Stimulated activated CD8-positive, alpha-beta memory T cell treated with anti-CD3 and anti-CD28 coated beads, Interleukin-15, amount 100 ng/mL, for 4 hours (primary cell): ENCODE results near the gene MRPS24.
"Not testable (repeated sequence)": the region's sequence is repeated elsewhere in the genome, so short reads cannot be mapped to it uniquely, and the experiment has no call there.

Source experiments
- DNase-seq, 2 donors: peaks; one replicate each; pipeline ENCODE4 v3.0.0-alpha.2; 2020; ENCODE audit warnings: low read depth in 2 of 2

The MRPS24 gene

GRCh38 chr7:43838201-43838658, 31.1 kb downstream of the MRPS24 start:
- DNase-seq = no peak

DNA sequence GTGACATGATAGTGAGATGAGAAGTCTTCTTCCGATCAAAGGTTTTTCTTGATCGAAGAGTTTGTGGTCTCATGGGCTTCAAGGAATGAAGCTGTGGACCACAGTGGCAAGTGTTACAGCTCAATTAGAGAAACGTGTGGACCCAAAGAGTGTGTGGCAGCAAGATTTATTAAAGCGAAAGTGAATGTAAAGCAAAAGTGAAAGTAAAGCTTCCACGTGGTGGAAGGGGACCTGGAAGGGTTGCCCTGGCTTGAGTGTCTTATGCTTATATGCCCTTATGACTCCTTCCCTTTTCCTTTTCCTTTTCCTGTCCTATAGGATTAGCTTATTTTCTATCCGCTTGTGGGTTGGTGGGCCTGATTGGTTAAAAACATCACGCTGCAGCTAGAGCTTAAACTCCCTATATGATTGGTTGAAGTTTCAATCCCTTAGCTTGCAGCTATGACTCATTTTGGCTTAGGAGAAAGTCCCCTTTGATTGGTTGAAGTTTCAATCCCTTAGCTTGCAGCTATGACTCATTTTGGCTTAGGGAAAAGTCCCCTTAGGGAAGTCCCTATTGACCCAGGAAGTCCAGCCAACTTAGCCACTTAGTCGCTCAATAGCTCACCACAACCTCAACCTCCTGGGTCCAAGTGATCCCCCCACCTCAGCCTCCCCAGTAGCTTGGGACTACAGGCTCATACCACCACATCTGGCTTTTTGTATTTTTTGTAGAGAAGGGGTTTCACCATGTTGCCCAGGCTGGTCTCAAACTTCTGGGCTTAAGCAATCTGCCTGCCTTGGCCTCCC, 34.7 kb downstream of the MRPS24 start:
- peak; percentile 8 to 23 for DNase-seq

GRCh38 chr7:43830917-43831316, 38.4 kb downstream of the MRPS24 start:
- DNase-seq = not testable (repeated sequence)

DNA sequence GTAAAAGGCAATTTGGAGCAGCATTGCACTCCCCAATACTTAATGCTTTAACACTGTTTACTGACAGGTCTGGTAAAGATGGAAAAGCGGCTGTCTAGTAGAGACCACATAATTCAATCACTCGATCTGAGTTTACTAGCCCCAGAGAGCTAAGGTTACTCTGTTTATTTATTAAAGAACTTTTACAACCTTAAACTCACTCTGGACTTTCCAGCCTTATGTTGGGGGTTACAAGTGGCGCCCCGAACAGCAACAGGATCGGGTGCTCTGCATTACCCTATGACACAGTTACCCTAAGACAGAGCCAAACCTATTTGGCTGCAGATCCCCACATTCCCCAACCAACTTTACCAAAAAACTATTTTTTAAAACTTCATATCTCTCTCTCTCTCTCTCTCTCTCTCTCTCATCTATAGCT, 43.9 kb downstream of the MRPS24 start:
- no peak for DNase-seq

DNA sequence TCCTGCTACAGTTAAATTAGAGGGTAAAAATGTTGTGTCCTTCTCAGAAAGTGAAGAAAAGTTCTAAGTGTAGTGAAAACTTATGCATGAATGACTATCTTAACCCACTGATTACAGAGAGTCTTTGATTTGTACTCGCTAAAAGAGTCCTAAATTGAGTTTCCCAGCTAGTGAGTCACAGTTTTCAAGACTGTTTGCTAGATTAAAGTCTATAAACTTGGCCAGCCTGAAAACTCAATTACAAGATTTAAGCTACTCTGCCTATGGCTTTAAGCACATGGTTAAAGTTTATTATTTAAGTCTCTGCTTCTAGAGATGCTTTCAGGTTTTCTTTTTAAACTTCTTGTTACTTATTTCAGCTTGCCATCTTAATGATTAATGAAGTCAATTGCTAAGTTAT, 44.4 kb downstream of the MRPS24 start:
- DNase-seq = no peak

DNA sequence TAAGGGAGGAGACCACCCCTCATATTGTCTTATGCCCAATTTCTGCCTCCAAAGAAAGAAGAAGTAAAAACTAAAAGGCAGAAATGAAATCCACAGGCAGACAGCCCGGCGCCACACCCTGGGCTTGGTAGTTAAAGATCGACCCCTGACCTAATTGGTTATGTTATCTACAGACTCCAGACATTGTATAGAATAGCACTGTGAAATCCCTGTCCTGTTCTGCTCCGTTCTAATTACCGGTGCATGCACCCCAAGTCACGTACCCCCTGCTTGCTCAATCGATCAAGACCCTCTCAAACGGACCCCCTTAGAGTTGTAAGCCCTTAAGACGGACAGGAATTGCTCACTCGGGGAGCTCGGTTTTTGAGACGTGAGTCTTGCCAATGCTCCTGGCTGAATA, 44.8 kb downstream of the MRPS24 start:
- DNase-seq = not testable (repeated sequence)

- DNase-seq = no peak
Observed at GRCh38 chr7:43823941-43824340, 45.4 kb downstream of the MRPS24 start.

DNA sequence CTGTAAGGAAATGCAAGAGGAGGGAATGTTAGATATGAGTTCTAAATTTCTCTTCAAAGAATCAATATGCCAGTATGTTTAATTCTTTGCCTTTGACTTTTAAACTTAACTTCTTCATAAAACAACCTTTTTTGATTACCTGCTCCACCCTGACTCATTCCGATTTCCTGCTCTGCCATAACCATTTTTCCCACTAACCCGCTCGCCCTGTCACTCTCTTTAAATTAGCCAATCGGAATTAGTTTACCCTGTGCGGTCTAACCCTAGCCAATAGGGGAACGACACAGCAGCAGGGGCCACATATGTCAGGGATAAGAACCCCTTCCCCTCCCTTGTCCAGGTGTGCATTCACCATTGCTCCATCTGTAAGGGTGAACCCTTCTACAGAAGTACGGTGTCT, 45.9 kb downstream of the MRPS24 start:
- not testable (repeated sequence) for DNase-seq
